Measurements from ENCODE around the gene KLK13. TPM values are rescaled to one million over a fixed set of nuclear protein-coding genes. Genes with fewer than 3 reads are reported as not detected.
A peak's percentile ranks its signal among the peaks of the same experiment; 100 is the strongest.

The KLK13 gene
- total RNA-seq, 1 donor from 2014 or later = not detected

DNA sequence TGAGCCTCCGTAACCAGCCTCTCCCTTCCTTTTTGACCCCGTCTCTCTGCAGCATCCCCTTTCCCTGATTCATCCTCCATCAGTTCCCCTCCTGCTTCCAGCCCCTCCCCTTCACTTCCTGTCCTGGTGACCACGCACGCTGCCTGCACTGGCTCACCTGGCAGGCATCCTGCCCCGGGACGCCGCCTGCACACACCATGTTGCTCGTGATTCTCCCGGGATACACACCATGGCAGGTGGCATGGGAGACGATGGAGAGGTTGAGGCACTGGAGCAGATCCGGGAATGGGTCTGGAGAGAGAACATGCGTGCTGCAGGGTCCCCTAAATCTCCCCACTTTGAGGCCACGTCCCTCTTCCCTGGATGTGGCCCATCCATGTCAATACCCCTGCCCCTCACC, 34.3 kb downstream of the KLK13 start:
- no peak overlapping the region for H3K4me3 Mint-ChIP-seq (ENCODE audit: unreplicated experiment)

DNA sequence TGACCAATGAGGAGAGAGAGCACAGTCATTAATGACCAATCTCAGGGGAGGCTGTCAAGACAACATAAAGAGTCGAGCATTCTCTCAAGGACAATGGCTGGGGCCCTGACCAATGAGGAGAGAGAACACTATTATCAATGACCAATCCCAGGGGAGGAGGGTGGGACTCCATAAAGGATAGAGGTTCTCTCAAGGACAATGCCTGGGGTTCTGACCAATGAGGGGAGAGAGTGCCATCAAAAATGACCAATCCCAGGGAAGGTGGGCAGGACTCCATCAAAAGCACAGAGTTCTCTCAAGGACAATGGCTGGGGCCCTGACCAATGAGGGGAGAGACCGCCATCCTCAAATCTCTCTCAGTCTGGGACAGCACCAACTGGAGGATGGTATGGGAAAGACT, 35.2 kb downstream of the KLK13 start:
- Mint-ChIP-seq H3K4me3 (ENCODE audit: unreplicated experiment) (no peak overlapping the region), H3K27me3 (ENCODE audit: unreplicated experiment) (peaks cover 9% of the 10 kb centered on the region), H3K9me3 (ENCODE audit: unreplicated experiment) (peaks cover 4% of the 10 kb centered on the region), H3K36me3 (ENCODE audit: unreplicated experiment) (peaks cover 4% of the 10 kb centered on the region), H3K4me1 (ENCODE audit: low read depth, unreplicated experiment) (peaks cover 2% of the 10 kb centered on the region), H3K27ac (ENCODE audit: unreplicated experiment) (no peak overlapping the region)
- DNase-seq = no peak
- TF ChIP-seq, protein P1, sequence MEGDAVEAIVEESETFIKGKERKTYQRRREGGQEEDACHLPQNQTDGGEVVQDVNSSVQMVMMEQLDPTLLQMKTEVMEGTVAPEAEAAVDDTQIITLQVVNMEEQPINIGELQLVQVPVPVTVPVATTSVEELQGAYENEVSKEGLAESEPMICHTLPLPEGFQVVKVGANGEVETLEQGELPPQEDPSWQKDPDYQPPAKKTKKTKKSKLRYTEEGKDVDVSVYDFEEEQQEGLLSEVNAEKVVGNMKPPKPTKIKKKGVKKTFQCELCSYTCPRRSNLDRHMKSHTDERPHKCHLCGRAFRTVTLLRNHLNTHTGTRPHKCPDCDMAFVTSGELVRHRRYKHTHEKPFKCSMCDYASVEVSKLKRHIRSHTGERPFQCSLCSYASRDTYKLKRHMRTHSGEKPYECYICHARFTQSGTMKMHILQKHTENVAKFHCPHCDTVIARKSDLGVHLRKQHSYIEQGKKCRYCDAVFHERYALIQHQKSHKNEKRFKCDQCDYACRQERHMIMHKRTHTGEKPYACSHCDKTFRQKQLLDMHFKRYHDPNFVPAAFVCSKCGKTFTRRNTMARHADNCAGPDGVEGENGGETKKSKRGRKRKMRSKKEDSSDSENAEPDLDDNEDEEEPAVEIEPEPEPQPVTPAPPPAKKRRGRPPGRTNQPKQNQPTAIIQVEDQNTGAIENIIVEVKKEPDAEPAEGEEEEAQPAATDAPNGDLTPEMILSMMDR (IDR thresholded peaks at IDR 0.05; ENCODE audit: partially characterized antibody, unreplicated experiment) = no peak

More for the DNA sequence above, 34.3 kb downstream of the KLK13 start:
- Mint-ChIP-seq H3K27me3 (ENCODE audit: unreplicated experiment) (peaks cover 9% of the 10 kb centered on the region), H3K27ac (ENCODE audit: unreplicated experiment) (no peak overlapping the region), H3K4me1 (ENCODE audit: low read depth, unreplicated experiment) (peaks cover 4% of the 10 kb centered on the region), H3K9me3 (ENCODE audit: unreplicated experiment) (peaks cover 4% of the 10 kb centered on the region), H3K36me3 (ENCODE audit: unreplicated experiment) (peaks cover 4% of the 10 kb centered on the region)
- TF ChIP-seq, protein P1 (IDR thresholded peaks at IDR 0.05; ENCODE audit: partially characterized antibody, unreplicated experiment) = no peak
- no peak for DNase-seq

DNA sequence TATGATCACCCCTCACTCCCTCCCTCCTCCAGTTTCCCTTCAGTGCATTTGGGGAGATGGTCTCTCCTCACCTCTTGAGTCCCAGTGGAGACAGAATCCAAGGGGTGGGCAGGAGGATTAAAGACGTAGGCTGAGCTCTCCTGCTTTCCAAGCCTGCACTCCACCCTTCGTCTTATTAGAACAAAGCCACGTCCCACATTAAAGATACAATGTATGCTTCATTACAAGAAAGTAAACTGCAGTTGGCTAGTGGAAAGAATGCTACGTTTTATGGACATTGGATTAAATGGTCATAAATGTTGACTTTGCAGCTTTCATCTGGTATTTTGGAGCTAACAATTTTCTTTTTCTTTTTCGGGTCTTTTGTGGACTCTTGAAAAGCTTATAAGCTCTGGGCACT, 37.0 kb downstream of the KLK13 start:
- no peaks in the 10 kb centered on the region for H3K4me1 Mint-ChIP-seq (ENCODE audit: low read depth, unreplicated experiment)
- no peak for DNase-seq
- peaks cover 4% of the 10 kb centered on the region for H3K9me3 Mint-ChIP-seq (ENCODE audit: unreplicated experiment)
- peaks cover 7% of the 10 kb centered on the region for H3K27me3 Mint-ChIP-seq (ENCODE audit: unreplicated experiment)
- no peak overlapping the region for H3K27ac Mint-ChIP-seq (ENCODE audit: unreplicated experiment)
- TF ChIP-seq, protein P1 (IDR thresholded peaks at IDR 0.05; ENCODE audit: partially characterized antibody, unreplicated experiment) = no peak
- H3K4me3 Mint-ChIP-seq (ENCODE audit: unreplicated experiment) = no peak overlapping the region
- H3K36me3 Mint-ChIP-seq (ENCODE audit: unreplicated experiment) = peaks cover 4% of the 10 kb centered on the region

DNA sequence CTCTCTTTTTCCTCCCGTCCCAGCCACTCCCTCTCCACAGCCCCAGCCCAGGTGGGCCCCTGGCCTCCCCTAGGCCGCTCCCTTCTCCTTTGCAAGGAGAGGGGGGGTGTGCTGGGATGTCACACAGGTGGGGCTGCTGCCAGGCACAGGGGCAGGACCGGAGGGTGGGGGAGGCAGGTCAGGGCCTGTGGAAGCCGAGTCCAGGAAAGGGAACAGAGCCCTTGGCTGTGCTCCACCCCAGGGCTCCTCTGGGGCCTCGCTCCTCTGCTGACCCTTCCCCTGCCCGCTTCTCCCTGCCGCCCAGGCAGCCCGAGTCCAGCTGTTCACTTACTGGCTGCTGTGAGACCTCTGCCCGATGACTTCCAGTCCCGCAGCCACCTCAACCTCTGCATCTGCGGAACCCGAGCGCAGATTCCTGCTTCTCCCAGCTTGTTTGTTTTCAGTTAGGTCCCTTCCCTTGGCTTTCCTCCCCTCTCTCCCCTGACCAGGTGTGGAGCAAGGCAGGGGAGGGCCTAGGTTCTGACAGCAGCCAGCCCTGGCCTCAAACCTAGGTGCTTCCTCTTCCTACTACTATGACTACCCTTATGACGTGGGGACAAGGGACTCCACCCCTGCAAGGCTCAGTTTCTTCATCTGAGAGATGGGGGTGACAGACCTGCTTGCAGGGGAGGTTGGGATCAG, 37.6 kb downstream of the KLK13 start:
- Mint-ChIP-seq H3K9me3 (ENCODE audit: unreplicated experiment) (peaks cover 4% of the 10 kb centered on the region), H3K4me1 (ENCODE audit: low read depth, unreplicated experiment) (no peaks in the 10 kb centered on the region), H3K27ac (ENCODE audit: unreplicated experiment) (no peak overlapping the region), H3K36me3 (ENCODE audit: unreplicated experiment) (peaks cover 4% of the 10 kb centered on the region), H3K4me3 (ENCODE audit: unreplicated experiment) (no peak overlapping the region), H3K27me3 (ENCODE audit: unreplicated experiment) (peaks cover 7% of the 10 kb centered on the region)
- TF ChIP-seq, protein P1 (IDR thresholded peaks at IDR 0.05; ENCODE audit: partially characterized antibody, unreplicated experiment) = no peak
- DNase-seq = no peak

DNA sequence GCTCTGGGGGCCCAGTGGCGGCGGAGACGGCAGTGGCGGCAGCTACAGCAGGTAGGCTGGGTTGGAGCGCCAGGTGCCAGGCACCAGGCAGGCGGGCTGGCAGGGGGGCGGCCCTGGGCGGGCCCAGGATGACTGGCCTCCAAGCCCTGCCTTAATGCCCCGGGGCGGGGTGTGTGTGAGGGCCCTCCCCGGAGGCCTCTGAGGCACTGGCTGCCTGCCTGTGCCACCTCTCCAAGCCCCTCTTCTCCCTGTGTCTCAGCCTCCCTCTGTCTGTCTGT, 38.4 kb downstream of the KLK13 start, which contains the start of gene KLK11:
Gene KLK11, minus strand, starts transcription at position 63 of the 278 bp plus-strand sequence. CDS start 985 bp downstream, outside the sequence.
- peaks cover 6% of the 10 kb centered on the region for H3K27me3 Mint-ChIP-seq (ENCODE audit: unreplicated experiment)
- peak within 1 kb of the TSS; percentile 56 for H3K4me3 Mint-ChIP-seq (ENCODE audit: unreplicated experiment)
- DNase-seq = no peak
- H3K4me1 Mint-ChIP-seq (ENCODE audit: low read depth, unreplicated experiment) = no peaks in the 10 kb centered on the region
- H3K36me3 Mint-ChIP-seq (ENCODE audit: unreplicated experiment) = peaks cover 4% of the 10 kb centered on the region
- peaks cover 2% of the 10 kb centered on the region for H3K9me3 Mint-ChIP-seq (ENCODE audit: unreplicated experiment)
- peak within 1 kb of the TSS; percentile 1 for H3K27ac Mint-ChIP-seq (ENCODE audit: unreplicated experiment)
- TF ChIP-seq, protein P1 (IDR thresholded peaks at IDR 0.05; ENCODE audit: partially characterized antibody, unreplicated experiment) = no peak
